Measurements from ENCODE around the gene NEDD4. TPM values are rescaled to one million over a fixed set of nuclear protein-coding genes. Genes with fewer than 3 reads are reported as not detected.

Gene NEDD4
- polyA plus RNA-seq, 1 of the 3 experiments (the other 2 are of a cell fraction), result 12.9 TPM

DNA sequence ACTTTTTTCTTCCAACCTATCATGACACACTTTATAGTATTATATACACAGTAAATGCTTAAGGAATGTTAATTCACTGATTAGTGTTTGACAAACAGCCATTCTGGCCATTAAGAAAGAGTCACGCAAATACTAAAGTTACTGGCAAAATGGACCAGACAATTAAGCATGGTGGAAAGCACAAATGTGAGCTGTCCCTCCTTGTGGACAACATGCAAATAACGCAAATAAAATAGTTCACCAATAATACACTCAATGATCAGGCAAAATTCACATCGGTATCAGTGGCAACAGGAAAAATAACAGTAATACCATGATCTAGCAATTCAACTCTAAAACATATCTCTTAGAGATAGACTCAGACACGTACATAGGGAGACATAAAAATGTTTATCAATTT lies 71.7 kb downstream of the NEDD4 start:
- Histone ChIP-seq H3K4me1 (ENCODE audit: control insufficient read depth in 1 of 2, insufficient read depth in 2 of 2, low read depth in 1 of 2, low read length in 1 of 2) (peaks cover 0 to 17% of the 10 kb centered on the region in 2 experiments; a peak in 3 of 4 replicates), H4K20me1 (ENCODE audit: insufficient read depth) (no peaks in the 10 kb centered on the region), H3K79me2 (ENCODE audit: insufficient read depth) (no peaks in the 10 kb centered on the region), H3K4me2 (no peak overlapping the region), H3F3A (replicated peaks; ENCODE audit: insufficient read depth) (peaks cover 23% of the 10 kb centered on the region), H3K9me2 (no peaks in the 10 kb centered on the region), H3K9me3 (no peaks in the 10 kb centered on the region), H3K27me3 (ENCODE audit: insufficient read depth) (no peaks in the 10 kb centered on the region), H2AFZ (ENCODE audit: low read depth) (no peak overlapping the region), H3K27ac (ENCODE audit: low read depth in 2 of 2, low read length in 1 of 2) (no peak overlapping the region), H3K4me3 (ENCODE audit: low read depth in 2 of 2, low read length in 1 of 2) (no peak overlapping the region), H3K36me3 (replicated peaks in 1 of 2; ENCODE audit: control insufficient read depth in 1 of 2, insufficient read depth in 2 of 2, low read length in 1 of 2) (no peaks in the 10 kb centered on the region), H3K9ac (no peak overlapping the region)
- no peak for DNase-seq
- 95% methylated on average over 4 of the region's 4 CpGs for WGBS (ENCODE audit: low lambda C conversion rate)
- ChIA-PET CTCF (interaction anchor here (2.8 kb wide), 1 partner anchor 24 kb away, joined by 11 read pairs; no protein-coding TSS in a partner anchor), POLR2A (no interaction called here)
- TF ChIP-seq, protein P1, sequence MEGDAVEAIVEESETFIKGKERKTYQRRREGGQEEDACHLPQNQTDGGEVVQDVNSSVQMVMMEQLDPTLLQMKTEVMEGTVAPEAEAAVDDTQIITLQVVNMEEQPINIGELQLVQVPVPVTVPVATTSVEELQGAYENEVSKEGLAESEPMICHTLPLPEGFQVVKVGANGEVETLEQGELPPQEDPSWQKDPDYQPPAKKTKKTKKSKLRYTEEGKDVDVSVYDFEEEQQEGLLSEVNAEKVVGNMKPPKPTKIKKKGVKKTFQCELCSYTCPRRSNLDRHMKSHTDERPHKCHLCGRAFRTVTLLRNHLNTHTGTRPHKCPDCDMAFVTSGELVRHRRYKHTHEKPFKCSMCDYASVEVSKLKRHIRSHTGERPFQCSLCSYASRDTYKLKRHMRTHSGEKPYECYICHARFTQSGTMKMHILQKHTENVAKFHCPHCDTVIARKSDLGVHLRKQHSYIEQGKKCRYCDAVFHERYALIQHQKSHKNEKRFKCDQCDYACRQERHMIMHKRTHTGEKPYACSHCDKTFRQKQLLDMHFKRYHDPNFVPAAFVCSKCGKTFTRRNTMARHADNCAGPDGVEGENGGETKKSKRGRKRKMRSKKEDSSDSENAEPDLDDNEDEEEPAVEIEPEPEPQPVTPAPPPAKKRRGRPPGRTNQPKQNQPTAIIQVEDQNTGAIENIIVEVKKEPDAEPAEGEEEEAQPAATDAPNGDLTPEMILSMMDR (IDR thresholded peaks at IDR 0.05), result peak; percentile 15; the same call in 1 of the 2 replicates
- TF ChIP-seq, protein P2, sequence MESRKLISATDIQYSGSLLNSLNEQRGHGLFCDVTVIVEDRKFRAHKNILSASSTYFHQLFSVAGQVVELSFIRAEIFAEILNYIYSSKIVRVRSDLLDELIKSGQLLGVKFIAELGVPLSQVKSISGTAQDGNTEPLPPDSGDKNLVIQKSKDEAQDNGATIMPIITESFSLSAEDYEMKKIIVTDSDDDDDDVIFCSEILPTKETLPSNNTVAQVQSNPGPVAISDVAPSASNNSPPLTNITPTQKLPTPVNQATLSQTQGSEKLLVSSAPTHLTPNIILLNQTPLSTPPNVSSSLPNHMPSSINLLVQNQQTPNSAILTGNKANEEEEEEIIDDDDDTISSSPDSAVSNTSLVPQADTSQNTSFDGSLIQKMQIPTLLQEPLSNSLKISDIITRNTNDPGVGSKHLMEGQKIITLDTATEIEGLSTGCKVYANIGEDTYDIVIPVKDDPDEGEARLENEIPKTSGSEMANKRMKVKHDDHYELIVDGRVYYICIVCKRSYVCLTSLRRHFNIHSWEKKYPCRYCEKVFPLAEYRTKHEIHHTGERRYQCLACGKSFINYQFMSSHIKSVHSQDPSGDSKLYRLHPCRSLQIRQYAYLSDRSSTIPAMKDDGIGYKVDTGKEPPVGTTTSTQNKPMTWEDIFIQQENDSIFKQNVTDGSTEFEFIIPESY (IDR thresholded peaks at IDR 0.05; ENCODE audit: borderline replicate concordance, low read depth), result no peak
- TF ChIP-seq NRF1 (IDR thresholded peaks at IDR 0.05; ENCODE audit: low read depth, low read length), result no peak
- TF ChIP-seq, protein P3, sequence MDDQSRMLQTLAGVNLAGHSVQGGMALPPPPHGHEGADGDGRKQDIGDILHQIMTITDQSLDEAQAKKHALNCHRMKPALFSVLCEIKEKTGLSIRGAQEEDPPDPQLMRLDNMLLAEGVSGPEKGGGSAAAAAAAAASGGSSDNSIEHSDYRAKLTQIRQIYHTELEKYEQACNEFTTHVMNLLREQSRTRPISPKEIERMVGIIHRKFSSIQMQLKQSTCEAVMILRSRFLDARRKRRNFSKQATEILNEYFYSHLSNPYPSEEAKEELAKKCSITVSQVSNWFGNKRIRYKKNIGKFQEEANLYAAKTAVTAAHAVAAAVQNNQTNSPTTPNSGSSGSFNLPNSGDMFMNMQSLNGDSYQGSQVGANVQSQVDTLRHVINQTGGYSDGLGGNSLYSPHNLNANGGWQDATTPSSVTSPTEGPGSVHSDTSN (IDR thresholded peaks at IDR 0.05), result no peak

DNA sequence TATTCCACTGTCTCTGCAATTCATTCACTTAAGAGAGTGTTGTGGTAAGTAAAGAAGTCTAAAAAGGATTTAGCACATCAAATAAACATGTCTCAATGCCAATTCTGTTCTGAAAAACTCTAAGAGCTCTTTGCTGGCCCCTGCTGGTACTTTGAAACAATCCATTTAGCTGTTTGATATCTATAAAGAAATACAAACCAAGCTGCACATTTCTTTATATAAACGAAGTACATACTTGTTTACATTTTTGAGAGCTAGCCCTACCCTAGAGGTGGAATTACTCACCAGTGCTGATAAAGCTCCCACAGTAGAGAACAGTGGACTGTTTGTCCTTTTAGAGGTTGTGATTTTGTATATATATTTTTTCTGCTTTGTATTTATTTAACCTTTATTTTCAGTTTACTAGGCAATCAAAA lies 75.5 kb downstream of the NEDD4 start:
- Histone ChIP-seq H3K9me2 (no peaks in the 10 kb centered on the region), H3K36me3 (replicated peaks in 1 of 2; ENCODE audit: control insufficient read depth in 1 of 2, insufficient read depth in 2 of 2, low read length in 1 of 2) (no peaks in the 10 kb centered on the region), H2AFZ (ENCODE audit: low read depth) (no peak overlapping the region), H3K9me3 (no peaks in the 10 kb centered on the region), H3K27ac (ENCODE audit: low read depth in 2 of 2, low read length in 1 of 2) (peak overlapping the region; percentile 76 to 89; a peak in 3 of 4 replicates), H3K4me1 (ENCODE audit: control insufficient read depth in 1 of 2, insufficient read depth in 2 of 2, low read depth in 1 of 2, low read length in 1 of 2) (peaks cover 5 to 27% of the 10 kb centered on the region in 2 experiments; a peak in 2 of 4 replicates), H3K79me2 (ENCODE audit: insufficient read depth) (peaks cover 38% of the 10 kb centered on the region), H3K4me3 (ENCODE audit: low read depth in 2 of 2, low read length in 1 of 2) (peak overlapping the region in 1 of 2 experiments; percentile 63; a peak in 2 of 4 replicates), H3F3A (replicated peaks; ENCODE audit: insufficient read depth) (peaks cover 48% of the 10 kb centered on the region), H3K9ac (peak overlapping the region; percentile 74; the same call in 1 of the 2 replicates), H3K4me2 (peak overlapping the region; percentile 75; the same call in 1 of the 2 replicates), H3K27me3 (ENCODE audit: insufficient read depth) (no peaks in the 10 kb centered on the region), H4K20me1 (ENCODE audit: insufficient read depth) (no peaks in the 10 kb centered on the region)
- TF ChIP-seq, protein P4, sequence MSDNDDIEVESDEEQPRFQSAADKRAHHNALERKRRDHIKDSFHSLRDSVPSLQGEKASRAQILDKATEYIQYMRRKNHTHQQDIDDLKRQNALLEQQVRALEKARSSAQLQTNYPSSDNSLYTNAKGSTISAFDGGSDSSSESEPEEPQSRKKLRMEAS (IDR thresholded peaks at IDR 0.05; ENCODE audit: low read depth), result peak; percentile 22; the same call in 1 of the 2 replicates
- TF ChIP-seq RAD21 (IDR thresholded peaks at IDR 0.05; ENCODE audit: low read length) (peak; percentile 57), MEF2A (IDR thresholded peaks at IDR 0.05; ENCODE audit: borderline replicate concordance, low read depth) (no peak), TAF1 (IDR thresholded peaks at IDR 0.05; ENCODE audit: borderline replicate concordance, low read depth, low read length) (no peak), RFX5 (IDR thresholded peaks at IDR 0.05; ENCODE audit: low read length) (no peak), TEAD4 (IDR thresholded peaks at IDR 0.05; ENCODE audit: borderline replicate concordance, insufficient read depth) (no peak), SMC3 (IDR thresholded peaks at IDR 0.05; ENCODE audit: low read depth, low read length) (peak; percentile 20; the same call in 1 of the 2 replicates)
- TF ChIP-seq, protein P1 (IDR thresholded peaks at IDR 0.05), result peak; percentile 83
- TF ChIP-seq, protein P5, sequence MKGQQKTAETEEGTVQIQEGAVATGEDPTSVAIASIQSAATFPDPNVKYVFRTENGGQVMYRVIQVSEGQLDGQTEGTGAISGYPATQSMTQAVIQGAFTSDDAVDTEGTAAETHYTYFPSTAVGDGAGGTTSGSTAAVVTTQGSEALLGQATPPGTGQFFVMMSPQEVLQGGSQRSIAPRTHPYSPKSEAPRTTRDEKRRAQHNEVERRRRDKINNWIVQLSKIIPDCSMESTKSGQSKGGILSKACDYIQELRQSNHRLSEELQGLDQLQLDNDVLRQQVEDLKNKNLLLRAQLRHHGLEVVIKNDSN (IDR thresholded peaks at IDR 0.05; ENCODE audit: borderline replicate concordance, low read depth), result no peak
- peak; percentile 23 for DNase-seq
- CTCF ChIA-PET, result interaction anchor here (0.6 to 3.9 kb wide), 22 partner anchors 9 to 547 kb away, joined by 3 to 20 read pairs (median 3); partner anchors contain the start of genes MNS1 and NEDD4
- POLR2A ChIA-PET, result no interaction called here
- WGBS (ENCODE audit: low lambda C conversion rate), result 0% methylated on average over 1 of the region's 1 CpG
